Thyroid gland (tissue), 4 donors: ENCODE data around the gene CTRB2. TPM values are rescaled to one million over a fixed set of nuclear protein-coding genes. Genes with fewer than 3 reads are reported as not detected.

Source experiments
- DNase-seq, 2 donors: peaks; one replicate each; pipeline ENCODE4 v3.0.0-alpha.2; 2019
- H3K27ac ChIP-seq, 3 donors: fragments of 200-600 bp; sonication (generic); 1 replicate in 2 of 3; 2 replicates in 1 of 3; pipeline ENCODE4 v1.5.1; 2016 to 2019; ENCODE audit warnings: mild to moderate bottlenecking in 1 of 3, moderate library complexity in 1 of 3
- H3K27me3 ChIP-seq: fragments of 200-600 bp; sonication (generic); one replicate; pipeline ENCODE4 v1.5.1; 2019
- H3K36me3 ChIP-seq, 2 donors: fragments of 200-600 bp; sonication (generic); one replicate each; pipeline ENCODE4 v1.5.1; 2016 to 2019
- H3K4me1 ChIP-seq, 2 donors: fragments of 200-600 bp; sonication (generic); one replicate each; pipeline ENCODE4 v1.5.1; 2017 to 2019
- H3K4me3 ChIP-seq, 3 donors: fragments of 200-600 bp; sonication (generic); replicated peaks in 1 of 3; 1 replicate in 2 of 3; 2 replicates in 1 of 3; pipeline ENCODE4 v1.5.1; 2016; ENCODE audit warnings: mild to moderate bottlenecking in 1 of 3
- H3K9me3 ChIP-seq: fragments of 200-600 bp; sonication (generic); one replicate; pipeline ENCODE4 v1.5.1; 2017
- POLR2A ChIP-seq, 2 donors: fragments of 450-650 bp; IDR thresholded peaks; one replicate each; pipeline ENCODE4 v1.6.1; 2017; ENCODE audit warnings: antibody characterized with exemption in 2 of 2, mild to moderate bottlenecking in 2 of 2, moderate library complexity in 1 of 2
- WGBS, 2 donors: methylation state at CpG; one replicate each; pipeline ENCODE4 v1.1.5; 2017; 5-methylcytosine and 5-hydroxymethylcytosine counted together
- intact Hi-C: fragments of 100-400 bp; cut with DNase I; formaldehyde crosslinking; loops from one replicate; pipeline ENCODE4 v1.15.1; 2023
- total RNA-seq, 4 donors: library from RNA; depleted of rRNA; stranded (reverse); fragments of >200 nt; gene quantifications; one replicate each; pipeline ENCODE4 v1.2.3, GENCODE V29; 2016
- TF ChIP-seq, protein P1 (sequence below), 6 experiments: fragments of 200-600 bp in 3 of 6; fragments of 450-650 bp in 3 of 6; sonication (generic) in 3 of 6; IDR thresholded peaks; one replicate each; pipeline ENCODE4 v1.5.1; 2016 to 2019; ENCODE audit warnings: antibody characterized with exemption in 6 of 6, mild to moderate bottlenecking in 2 of 6, inconsistent platforms in 1 of 6, moderate library complexity in 1 of 6

Gene CTRB2
- total RNA-seq, 4 donors from 2014 or later = not detected

DNA sequence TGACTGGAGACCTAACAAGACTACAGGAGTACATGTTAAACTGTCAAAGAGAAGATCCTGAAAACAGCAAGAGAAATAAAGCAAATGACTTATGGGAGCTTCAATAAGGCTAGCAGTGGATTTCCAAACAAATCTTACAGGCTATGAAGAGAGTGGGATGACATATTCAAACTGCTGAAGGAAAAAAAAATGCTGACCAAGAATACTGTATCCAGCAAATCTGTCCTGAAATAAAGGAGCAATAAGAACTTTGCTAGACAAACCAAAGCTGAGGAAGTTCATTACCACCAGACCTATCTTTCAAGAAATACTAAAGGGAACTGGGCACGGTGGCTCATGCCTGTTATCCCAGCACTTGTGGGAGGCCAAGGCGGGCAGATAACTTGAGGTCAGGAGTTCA, 30.0 kb downstream of the CTRB2 start:
- Histone ChIP-seq H3K27me3 (no peaks in the 10 kb centered on the region), H3K4me1 (no peaks in the 10 kb centered on the region), H3K27ac (no peak overlapping the region), H3K36me3 (no peaks in the 10 kb centered on the region), H3K9me3 (no peaks in the 10 kb centered on the region), H3K4me3 (no peak overlapping the region)
- TF ChIP-seq POLR2A (IDR thresholded peaks at IDR 0.05) = no peak
- TF ChIP-seq, protein P1, sequence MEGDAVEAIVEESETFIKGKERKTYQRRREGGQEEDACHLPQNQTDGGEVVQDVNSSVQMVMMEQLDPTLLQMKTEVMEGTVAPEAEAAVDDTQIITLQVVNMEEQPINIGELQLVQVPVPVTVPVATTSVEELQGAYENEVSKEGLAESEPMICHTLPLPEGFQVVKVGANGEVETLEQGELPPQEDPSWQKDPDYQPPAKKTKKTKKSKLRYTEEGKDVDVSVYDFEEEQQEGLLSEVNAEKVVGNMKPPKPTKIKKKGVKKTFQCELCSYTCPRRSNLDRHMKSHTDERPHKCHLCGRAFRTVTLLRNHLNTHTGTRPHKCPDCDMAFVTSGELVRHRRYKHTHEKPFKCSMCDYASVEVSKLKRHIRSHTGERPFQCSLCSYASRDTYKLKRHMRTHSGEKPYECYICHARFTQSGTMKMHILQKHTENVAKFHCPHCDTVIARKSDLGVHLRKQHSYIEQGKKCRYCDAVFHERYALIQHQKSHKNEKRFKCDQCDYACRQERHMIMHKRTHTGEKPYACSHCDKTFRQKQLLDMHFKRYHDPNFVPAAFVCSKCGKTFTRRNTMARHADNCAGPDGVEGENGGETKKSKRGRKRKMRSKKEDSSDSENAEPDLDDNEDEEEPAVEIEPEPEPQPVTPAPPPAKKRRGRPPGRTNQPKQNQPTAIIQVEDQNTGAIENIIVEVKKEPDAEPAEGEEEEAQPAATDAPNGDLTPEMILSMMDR (IDR thresholded peaks at IDR 0.05) = no peak
- intact Hi-C loops = no loop called here
- WGBS, 2 donors = 94 to 95% methylated on average over 2 of the region's 2 CpGs
- DNase-seq = no peak

DNA sequence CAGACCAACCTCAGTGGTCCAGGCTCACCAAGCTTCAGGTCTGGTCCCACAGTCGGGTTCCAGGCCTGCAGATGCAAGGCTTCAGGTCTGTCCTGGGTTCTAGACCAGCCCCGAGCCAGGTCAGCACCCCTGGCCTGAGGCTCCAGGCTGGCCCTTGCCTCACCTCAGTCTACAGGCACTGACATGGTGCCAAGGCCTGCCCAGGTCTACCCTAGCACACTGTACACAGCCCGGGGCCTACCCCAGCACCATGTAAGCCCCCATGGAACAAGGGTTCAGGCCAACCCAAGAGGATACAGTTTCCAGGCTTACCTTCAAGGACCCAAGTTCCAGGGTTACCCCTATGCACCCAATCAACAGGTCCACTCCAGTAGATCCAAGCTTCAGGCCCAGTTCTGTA, 31.9 kb downstream of the CTRB2 start:
- TF ChIP-seq POLR2A (IDR thresholded peaks at IDR 0.05) = no peak
- intact Hi-C loops = no loop called here
- H3K36me3 ChIP-seq = peaks cover 0 to 2% of the 10 kb centered on the region in 2 donors
- no peaks in the 10 kb centered on the region for H3K9me3 ChIP-seq
- H3K4me1 ChIP-seq = no peaks in the 10 kb centered on the region
- no peak overlapping the region for H3K27ac ChIP-seq
- no peak overlapping the region for H3K4me3 ChIP-seq
- H3K27me3 ChIP-seq = no peaks in the 10 kb centered on the region
- 94% methylated on average over 3 of the region's 3 CpGs; no CpG with 5 or more reads in 1 of the 2 donors for WGBS, 2 donors
- DNase-seq = no peak

DNA sequence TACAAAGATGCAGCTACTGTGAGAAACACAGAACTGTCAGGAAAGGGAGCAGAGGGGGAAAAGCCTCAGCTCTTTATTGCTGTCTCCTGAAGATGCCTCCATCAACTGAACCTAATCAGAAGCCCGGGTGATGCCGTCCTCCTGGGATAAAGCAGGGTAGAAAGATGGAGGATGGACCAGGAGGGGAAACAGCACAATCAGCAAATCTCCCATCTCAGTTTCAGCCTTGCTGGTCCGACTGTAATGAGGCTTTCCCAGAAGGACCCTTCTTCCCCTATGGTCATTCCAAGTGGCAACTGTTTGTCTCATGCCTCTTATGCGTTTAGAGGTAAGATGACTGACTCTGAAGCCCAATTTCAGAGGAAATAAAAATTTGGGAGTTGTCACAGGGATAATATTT, 34.4 kb downstream of the CTRB2 start:
- no peak for TF ChIP-seq POLR2A (IDR thresholded peaks at IDR 0.05)
- TF ChIP-seq, protein P1 (IDR thresholded peaks at IDR 0.05) = no peak
- H3K4me3 ChIP-seq = no peak overlapping the region
- intact Hi-C loops = no loop called here
- 97 to 99% methylated on average over 4 of the region's 4 CpGs for WGBS, 2 donors
- no peak overlapping the region for H3K27ac ChIP-seq
- DNase-seq = no peak
- H3K27me3 ChIP-seq = no peaks in the 10 kb centered on the region
- peaks cover 22 to 25% of the 10 kb centered on the region in 2 donors for H3K36me3 ChIP-seq
- H3K9me3 ChIP-seq = no peaks in the 10 kb centered on the region
- H3K4me1 ChIP-seq = no peaks in the 10 kb centered on the region

GRCh38 chr16:75169899-75170405, 37.0 kb downstream of the CTRB2 start:
- Histone ChIP-seq H3K27ac (no peak overlapping the region), H3K36me3 (peaks cover 24 to 35% of the 10 kb centered on the region in 2 donors), H3K4me3 (no peak overlapping the region), H3K9me3 (no peaks in the 10 kb centered on the region), H3K4me1 (no peaks in the 10 kb centered on the region), H3K27me3 (no peaks in the 10 kb centered on the region)
- DNase-seq = no peak
- WGBS, 2 donors = 95 to 97% methylated on average over 10 of the region's 10 CpGs
- intact Hi-C loops = no loop called here
- TF ChIP-seq, protein P1 (IDR thresholded peaks at IDR 0.05) = no peak
- TF ChIP-seq POLR2A (IDR thresholded peaks at IDR 0.05) = no peak

- 23 to 36% methylated on average over 1 of the region's 1 CpG for WGBS, 2 donors
Observed at GRCh38 chr16:75160386-75160785, 46.6 kb downstream of the CTRB2 start.

More at GRCh38 chr16:75160386-75160785, 46.6 kb downstream of the CTRB2 start:
- Histone ChIP-seq H3K27ac (peak overlapping the region; percentile 7 to 62 (median 35)), H3K4me1 (peaks cover 25 to 37% of the 10 kb centered on the region in 2 donors), H3K9me3 (no peaks in the 10 kb centered on the region), H3K4me3 (no peak overlapping the region), H3K36me3 (no peaks in the 10 kb centered on the region), H3K27me3 (no peaks in the 10 kb centered on the region)
- intact Hi-C loops = no loop called here
- TF ChIP-seq, protein P1 (IDR thresholded peaks at IDR 0.05) = no peak
- TF ChIP-seq POLR2A (IDR thresholded peaks at IDR 0.05) = no peak
- DNase-seq = peak; percentile 65 to 71

Other genes with a start within 250 kb of the CTRB2 start
- 10 to 100 TPM; 40.2 to 55.8 (median 46.9) TPM for gene WDR59, start 222.0 kb downstream of the CTRB2 start, total RNA-seq
- 10 to 100 TPM; 47.4 to 94.5 (median 57.4) TPM for gene ZNRF1, start 208.1 kb downstream of the CTRB2 start, total RNA-seq
- gene LDHD, start 90.4 kb downstream of the CTRB2 start, total RNA-seq = 10 to 100 TPM; 10.2 to 41.3 (median 26.3) TPM
- 10 to 100 TPM; 16.8 to 43.3 (median 21.1) TPM for gene ZFP1, start 58.6 kb downstream of the CTRB2 start, total RNA-seq
- not detected for gene CTRB1, start 11.8 kb upstream of the CTRB2 start, total RNA-seq
- gene BCAR1, start 44.5 kb upstream of the CTRB2 start, total RNA-seq = 10 to 100 TPM; 51.1 to 89.9 (median 71.3) TPM
- 10 to 100 TPM; 50.5 to 77.9 (median 60.7) TPM for gene CFDP1, start 226.3 kb upstream of the CTRB2 start, total RNA-seq